Measurements from ENCODE around the gene VARS1. TPM values are rescaled to one million over a fixed set of nuclear protein-coding genes. Genes with fewer than 3 reads are reported as not detected.

The VARS1 gene
- total and polyA plus RNA-seq, 2 of the 8 experiments (the other 6 are each of a cell fraction or from before 2014, with no cell fraction given), result 53.5 to 162 TPM

- ChIA-PET POLR2A (ENCODE audit: partially characterized antibody) (interaction anchor here (0.7 to 10.7 kb wide), 16 partner anchors 8 to 1207 kb away, joined by 3 to 85 read pairs (median 4); partner anchors contain the start of genes DDAH2, HSPA1B, LSM2 and MSH5), CTCF (ENCODE audit: partially characterized antibody) (interaction anchor here (0.6 to 15.6 kb wide), 11 partner anchors 3 to 113 kb away, joined by 3 to 228 read pairs (median 3); partner anchors contain the start of genes MPIG6B, VARS1 and VWA7)
- Histone ChIP-seq H4K5ac (ENCODE audit: insufficient read length, low read depth, low read length) (no peak within 1 kb of the TSS), H3K56ac (replicated peaks; ENCODE audit: insufficient read length, low read depth, low read length) (no peak within 1 kb of the TSS), H2BK5ac (ENCODE audit: low read depth, low read length) (no peak within 1 kb of the TSS), H3K9ac (replicated peaks in 1 of 4; ENCODE audit: extremely low read depth in 1 of 4, low read depth in 3 of 4, low read length in 3 of 4) (no peak within 1 kb of the TSS), H3K36me3 (ENCODE audit: control insufficient read depth in 2 of 4, insufficient read depth in 4 of 4, low read length in 3 of 4) (peaks cover 10 to 39% (median 32%) of the 10 kb centered on the region in 4 experiments; a peak in 7 of 8 replicates), H2BK15ac (ENCODE audit: low read length) (no peak within 1 kb of the TSS), H2BK120ac (replicated peaks; ENCODE audit: low read depth, low read length) (no peak within 1 kb of the TSS), H3K23me2 (ENCODE audit: low read depth, low read length) (0 out of 2 replicates have a peak, but pooled peaks cover 1% of the 10 kb centered on the region), H2AK5ac (ENCODE audit: low read depth, low read length) (no peak within 1 kb of the TSS), H4K8ac (ENCODE audit: extremely low read depth, insufficient read depth, low read length) (peak within 1 kb of the TSS; percentile 40; the same call in 1 of the 2 replicates), H3K27ac (ENCODE audit: low read depth, low read length) (peak within 1 kb of the TSS; percentile 26; the same call in 1 of the 2 replicates), H2BK20ac (ENCODE audit: low read length) (no peak within 1 kb of the TSS), H3K4ac (replicated peaks; ENCODE audit: insufficient read length, low read depth, low read length) (no peak within 1 kb of the TSS), H3K23ac (ENCODE audit: insufficient read length) (no peak within 1 kb of the TSS), H3K4me2 (ENCODE audit: insufficient read depth in 1 of 2, low read depth in 2 of 2, low read length in 2 of 2) (peak within 1 kb of the TSS in 1 of 2 experiments; percentile 51; a peak in 2 of 4 replicates), H2BK12ac (ENCODE audit: low read depth, low read length) (no peak within 1 kb of the TSS), H4K20me1 (replicated peaks in 1 of 2; ENCODE audit: control insufficient read depth in 1 of 2, insufficient read depth in 2 of 2, low read length in 2 of 2) (no peaks in the 10 kb centered on the region), H3K4me3 (ENCODE audit: extremely low read depth in 1 of 4, insufficient read depth in 2 of 4, low read depth in 3 of 4, low read length in 4 of 4) (no peak within 1 kb of the TSS), H3K18ac (ENCODE audit: extremely low read depth, low read length) (no peak within 1 kb of the TSS), H2AFZ (ENCODE audit: low read length) (no peak within 1 kb of the TSS), H3K27me3 (replicated peaks in 1 of 4; ENCODE audit: control insufficient read depth in 3 of 4, extremely low read depth in 1 of 4, insufficient read depth in 3 of 4, low read length in 3 of 4) (no peaks in the 10 kb centered on the region; a peak in 1 of 7 replicates), H4K91ac (replicated peaks; ENCODE audit: insufficient read length, low read length) (no peak within 1 kb of the TSS), H3K79me2 (ENCODE audit: control insufficient read depth in 1 of 2, insufficient read depth in 2 of 2, low read length in 2 of 2) (no peaks in the 10 kb centered on the region), H3K9me3 (ENCODE audit: insufficient read depth in 2 of 2, low read depth in 1 of 2, low read length in 1 of 2) (no peaks in the 10 kb centered on the region), H3K14ac (ENCODE audit: insufficient read length) (no peak within 1 kb of the TSS), H3K79me1 (ENCODE audit: low read depth, low read length) (no peaks in the 10 kb centered on the region), H3K4me1 (replicated peaks in 1 of 4; ENCODE audit: control insufficient read depth in 3 of 4, insufficient read depth in 4 of 4, low read length in 3 of 4) (peaks cover 0 to 7% (median 3%) of the 10 kb centered on the region in 4 experiments; a peak in 4 of 7 replicates)
- DNase-seq (ENCODE audit: low read depth in 1 of 2, low spot score in 2 of 2) (peak in 1 of 2 experiments; percentile 63), FAIRE-seq (no peak)
- WGBS, 2 experiments (ENCODE audit: extremely low coverage in 1 of 2, insufficient coverage in 1 of 2, insufficient read length in 1 of 2, insufficient replicate concordance in 2 of 2, low coverage in 1 of 2, low lambda C conversion rate in 2 of 2, missing lambda C conversion rate in 1 of 2), result 57% methylated on average over 12 of the region's 15 CpGs; no CpG with 5 or more reads in 1 of the 2 experiments
- TF ChIP-seq POLR2AphosphoS5 (IDR thresholded peaks at IDR 0.05; ENCODE audit: low read depth, low read length) (0 out of 2 replicates have a peak, but pooled peaks have one; percentile 25), ATF3 (IDR thresholded peaks at IDR 0.05; ENCODE audit: insufficient read depth, low read depth, low read length) (no peak), SP1 (IDR thresholded peaks at IDR 0.05; ENCODE audit: low read depth, low read length) (no peak), SRF (IDR thresholded peaks at IDR 0.05; ENCODE audit: low read depth, low read length) (no peak), CREB1 (IDR thresholded peaks at IDR 0.05) (peak; percentile 54), CTCF (IDR thresholded peaks at IDR 0.05; ENCODE audit: control extremely low read depth in 1 of 3, insufficient read depth in 1 of 3, low read depth in 1 of 3, low read length in 3 of 3) (no peak), POLR2A (IDR thresholded peaks at IDR 0.05; ENCODE audit: control extremely low read depth in 1 of 2, low read depth in 2 of 2, low read length in 2 of 2) (0 out of 3 replicates have a peak, but pooled peaks of 1 of the 2 experiments have one; percentile 19), MAFK (IDR thresholded peaks at IDR 0.05; ENCODE audit: low read depth, low read length) (no peak)
Observed at GRCh38 chr6:31776989-31777666, 18.4 kb downstream of the VARS1 start, which contains the start of gene VWA7. VWA7 (minus strand) TSS chr6:31777328; CDS start chr6:31776779, 549 bp downstream.
